Activated CD8-positive, alpha-beta memory T cell treated with anti-CD3 and anti-CD28 coated beads for 4 hours (primary cell): ENCODE results near the gene CREB5.

Experiments used
- DNase-seq, 2 donors: peaks; one replicate each; pipeline ENCODE4 v3.0.0-alpha.2; 2020; ENCODE audit warnings: low read depth in 2 of 2

CREB5 gene

DNA sequence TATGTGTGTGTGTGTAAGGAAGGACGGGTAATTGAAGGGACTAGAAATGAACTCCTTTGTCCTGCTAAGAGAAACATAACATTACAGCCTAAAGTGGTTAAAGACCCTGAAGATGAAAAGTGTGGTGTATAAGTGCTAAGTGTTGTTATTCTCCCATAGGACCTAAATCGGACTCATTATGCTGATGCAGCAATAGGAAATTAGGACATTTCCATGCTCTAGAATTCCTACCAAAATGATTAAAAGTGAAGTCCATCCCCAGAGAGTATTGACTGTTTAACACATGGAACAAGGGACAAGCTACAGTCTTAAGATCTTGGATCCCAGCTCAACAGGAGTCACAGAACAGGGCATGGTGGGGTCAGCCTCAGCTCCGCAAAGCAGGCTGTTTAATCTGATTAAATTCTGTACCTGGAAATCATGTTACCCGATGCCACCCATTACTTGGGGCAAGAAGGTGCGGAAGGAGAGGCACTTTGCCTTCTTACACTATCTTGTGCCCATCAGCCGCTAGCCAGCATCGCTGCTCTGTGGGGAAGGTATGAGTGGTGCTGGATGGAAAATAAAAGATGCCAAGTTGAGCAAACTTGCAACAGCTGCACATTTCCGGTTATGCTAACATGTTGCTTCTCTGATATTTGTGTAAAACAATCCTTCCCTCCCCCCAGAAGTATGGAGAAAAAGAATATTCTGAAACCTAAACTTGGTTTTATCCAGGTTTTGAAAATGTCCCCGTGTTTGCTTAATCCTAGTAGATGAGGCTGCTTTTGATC lies 100.5 kb downstream of the CREB5 start:
- DNase-seq = no peak

DNA sequence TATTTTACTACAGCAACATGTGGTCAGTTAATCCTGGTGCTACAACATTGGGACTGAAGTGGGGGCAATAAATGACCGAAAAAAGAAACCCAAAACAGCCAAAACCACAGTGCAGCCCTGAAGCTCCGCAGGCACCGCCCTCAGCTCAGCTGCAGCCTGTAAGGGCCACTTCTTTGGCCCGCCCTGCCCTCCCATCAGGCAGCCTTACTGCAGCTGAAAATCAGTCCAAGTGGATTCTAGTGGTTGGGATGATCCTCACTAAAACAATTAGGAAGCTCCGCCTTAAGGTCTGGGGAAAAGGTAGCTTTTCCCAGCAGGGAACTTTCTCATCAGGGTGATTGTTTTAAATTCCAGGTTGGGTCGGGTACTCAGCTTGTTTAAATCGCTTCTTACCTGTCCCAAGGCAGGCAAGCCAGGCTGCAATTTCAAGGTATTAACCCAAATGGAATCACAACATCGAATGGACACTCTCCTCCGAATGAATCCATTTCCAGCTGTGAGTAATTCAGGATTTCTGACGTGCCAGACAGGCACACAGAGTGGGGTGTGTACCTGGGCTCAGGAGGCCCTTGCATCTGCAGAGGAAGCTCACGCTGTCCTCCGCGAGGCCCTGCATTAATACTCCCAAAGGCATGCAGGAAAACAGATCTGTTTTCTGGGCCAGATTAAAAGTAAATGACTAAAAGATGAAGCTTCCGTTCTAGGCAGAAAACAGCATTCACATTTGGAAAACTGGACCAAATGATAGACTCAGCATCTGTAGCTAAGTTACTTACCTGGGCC lies 104.3 kb downstream of the CREB5 start:
- no peak for DNase-seq

DNA sequence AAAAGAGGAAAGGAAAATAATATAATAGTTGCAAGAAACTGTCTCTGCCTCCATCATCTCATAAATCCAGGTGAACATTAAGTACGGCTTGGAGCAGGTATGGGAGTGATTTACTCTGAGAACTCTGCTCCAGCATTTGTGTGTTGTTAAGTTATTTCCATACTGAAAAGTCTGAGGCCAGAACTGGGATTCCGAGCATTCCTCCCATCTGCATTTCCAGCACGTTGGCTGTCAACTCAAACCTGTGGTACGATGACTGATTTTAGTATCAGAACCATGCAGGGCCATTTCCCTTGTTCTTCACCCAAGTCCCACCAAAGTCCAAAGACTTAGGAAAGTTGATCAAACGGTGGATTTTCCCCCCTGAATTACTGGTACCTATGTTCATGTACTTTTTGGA lies 104.9 kb downstream of the CREB5 start:
- DNase-seq = no peak

DNA sequence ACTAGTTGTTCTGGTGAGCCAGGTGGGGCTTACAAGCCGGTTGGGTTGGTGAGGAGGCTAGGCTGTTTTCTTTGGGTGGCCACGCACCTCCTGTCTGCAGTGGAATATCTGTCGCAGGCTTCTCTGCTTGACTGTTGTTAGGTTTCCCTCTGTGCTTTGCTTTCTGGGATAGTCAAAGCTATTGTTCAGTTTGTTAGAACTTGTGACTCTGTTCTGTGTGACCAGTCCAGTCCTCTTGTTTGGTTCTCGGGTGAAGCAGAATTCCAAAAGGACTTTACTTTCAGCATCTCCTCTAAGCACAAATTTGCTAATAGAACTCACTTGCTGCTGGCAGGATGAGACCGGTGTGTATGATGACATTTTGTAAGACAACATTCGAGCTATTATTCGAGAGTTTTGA lies 105.3 kb downstream of the CREB5 start:
- DNase-seq = no peak

DNA sequence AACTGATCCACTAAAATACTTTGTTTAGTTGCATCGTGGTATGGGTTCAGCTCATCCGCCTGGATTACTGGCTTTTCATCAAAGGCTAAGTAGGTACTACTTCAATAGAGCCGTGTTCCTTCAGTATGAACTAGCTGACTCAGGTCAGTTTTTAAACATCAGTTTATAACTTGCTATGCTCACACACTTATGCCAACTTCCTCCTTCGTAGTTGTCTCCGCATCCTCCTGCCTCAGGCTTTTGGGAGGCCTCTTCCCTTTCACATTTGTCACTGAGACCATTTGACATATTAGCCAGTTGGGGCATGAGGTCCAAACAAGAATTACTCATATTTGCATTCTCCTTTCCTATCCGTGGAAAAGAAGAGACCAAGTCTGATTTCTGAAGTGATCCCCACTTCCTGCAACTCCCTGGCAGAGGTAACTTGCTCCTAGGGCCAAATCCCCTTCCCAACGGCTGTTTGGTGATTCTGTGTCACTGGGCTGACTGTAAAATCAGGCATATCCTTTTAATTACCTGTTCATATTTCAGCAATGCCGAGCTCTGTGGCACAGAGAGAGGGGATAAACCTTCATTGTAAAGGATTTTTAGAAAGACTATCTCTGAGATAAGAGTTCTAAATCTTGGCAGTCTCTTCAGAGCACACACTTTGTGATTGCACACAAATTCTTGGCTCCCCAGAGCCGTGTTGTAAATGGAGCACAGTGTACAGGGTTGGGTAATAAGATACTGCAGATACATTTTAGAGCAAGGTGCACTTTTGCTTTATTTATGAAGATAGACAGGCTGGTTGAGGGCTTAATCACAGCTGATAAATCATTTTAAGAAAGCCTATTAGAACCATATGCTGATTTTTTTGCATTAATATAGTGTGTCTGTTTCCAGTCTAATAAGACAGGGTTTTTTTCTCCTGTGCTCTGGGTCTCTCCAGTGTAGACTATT lies 108.0 kb downstream of the CREB5 start:
- no peak for DNase-seq

DNA sequence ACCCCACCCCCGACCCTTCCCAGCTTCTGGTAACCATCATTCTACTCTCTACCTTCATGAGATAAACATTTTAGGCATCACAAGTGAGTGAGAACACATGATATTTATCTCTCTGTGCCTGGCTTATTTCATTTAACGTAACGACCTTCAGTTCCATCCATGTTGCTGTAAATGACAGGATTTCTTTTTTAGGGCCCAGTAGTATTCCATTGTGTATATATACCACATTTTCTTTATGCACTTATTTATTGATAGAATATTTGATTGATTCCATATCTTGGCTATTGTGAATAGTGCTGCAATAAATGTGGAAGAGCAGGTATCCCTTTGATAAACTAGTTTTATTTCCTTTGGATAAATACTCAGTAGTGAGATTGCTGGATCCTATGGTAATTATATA lies 112.7 kb downstream of the CREB5 start:
- DNase-seq = no peak

DNA sequence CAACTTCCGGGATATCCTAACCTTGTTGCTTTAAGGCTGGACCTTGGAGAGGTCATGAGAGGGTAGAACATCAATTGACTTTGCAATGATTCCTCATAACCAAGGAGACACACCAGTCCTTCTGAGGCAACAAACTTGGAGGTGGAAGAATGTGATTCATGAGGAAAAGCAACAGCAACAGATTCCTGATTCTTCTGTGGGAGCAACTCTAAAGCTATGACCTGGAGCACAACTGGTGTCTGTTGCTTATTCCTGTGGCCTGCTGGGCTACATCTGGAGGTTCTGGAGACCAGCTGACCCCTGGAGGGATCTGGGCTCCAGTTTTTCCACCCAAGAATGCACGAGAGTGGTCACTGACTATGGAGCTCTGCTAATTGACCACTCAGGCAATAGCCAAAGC lies 116.6 kb downstream of the CREB5 start:
- no peak for DNase-seq

DNA sequence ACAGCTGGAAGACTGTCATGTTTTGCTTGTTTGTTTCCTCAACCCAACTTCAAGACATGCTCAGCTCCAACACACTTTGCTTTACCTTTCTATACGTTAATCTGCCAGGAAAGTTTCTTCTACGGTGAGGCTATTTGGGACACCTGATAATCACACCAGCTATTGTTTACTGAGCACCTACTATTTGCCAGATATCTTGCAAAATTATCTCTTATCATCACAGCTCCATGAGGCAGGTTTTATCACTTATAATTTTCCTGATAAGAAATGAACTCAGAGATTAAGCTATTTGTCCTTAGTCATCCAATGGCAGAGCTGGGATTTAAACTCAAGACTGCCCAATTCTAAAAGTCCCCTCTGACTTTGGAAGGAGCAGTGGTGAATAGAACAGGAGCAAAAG lies 117.4 kb downstream of the CREB5 start:
- DNase-seq = no peak

DNA sequence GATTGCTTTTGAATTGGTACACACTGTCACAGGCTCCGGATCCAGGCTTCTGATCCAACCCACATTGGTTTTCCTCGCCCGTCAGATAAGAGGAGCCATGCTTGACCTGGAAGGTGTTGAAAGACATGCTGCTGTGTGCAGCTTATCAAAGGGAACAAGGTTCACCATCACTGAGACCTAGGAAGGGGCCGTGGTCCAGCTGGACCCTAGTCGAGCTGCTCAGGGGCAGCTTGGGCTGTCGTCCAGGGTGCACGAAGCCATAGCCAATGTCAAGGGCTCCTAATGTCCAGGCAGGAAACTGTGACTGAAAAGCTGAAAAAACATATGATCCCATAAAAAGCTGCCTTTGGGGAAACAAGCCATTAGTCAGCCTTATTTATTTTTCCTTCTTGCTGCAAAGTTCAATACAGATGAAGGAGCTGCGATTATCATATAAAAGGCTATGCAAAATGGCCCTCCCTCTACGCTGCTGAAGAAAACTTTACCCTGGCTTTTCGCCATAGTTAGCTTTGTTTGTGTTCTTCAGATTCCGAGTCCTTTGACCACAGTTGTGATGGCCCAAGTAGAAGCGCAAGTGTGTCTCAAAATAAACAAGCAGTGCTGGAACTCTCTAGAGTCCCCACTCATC lies 118.0 kb downstream of the CREB5 start:
- DNase-seq = no peak

DNA sequence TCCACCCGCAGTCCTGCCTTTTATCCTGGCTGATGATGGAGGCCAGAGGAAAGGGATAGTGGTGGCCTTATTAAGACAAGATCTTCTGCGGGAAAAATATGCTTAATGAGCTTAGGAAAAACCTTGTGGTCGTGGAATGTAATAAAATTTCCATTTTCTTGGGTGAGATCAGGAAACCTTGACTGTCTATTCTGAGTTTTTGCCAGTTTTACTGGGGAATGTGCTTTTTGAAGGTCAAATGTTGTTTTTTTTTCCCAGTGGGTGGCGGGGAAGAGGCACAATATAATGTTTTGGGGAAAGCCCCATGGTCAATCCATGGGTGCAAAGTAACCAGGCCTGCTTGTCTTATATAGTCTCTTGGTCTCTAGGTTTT lies 118.5 kb downstream of the CREB5 start:
- no peak for DNase-seq

DNA sequence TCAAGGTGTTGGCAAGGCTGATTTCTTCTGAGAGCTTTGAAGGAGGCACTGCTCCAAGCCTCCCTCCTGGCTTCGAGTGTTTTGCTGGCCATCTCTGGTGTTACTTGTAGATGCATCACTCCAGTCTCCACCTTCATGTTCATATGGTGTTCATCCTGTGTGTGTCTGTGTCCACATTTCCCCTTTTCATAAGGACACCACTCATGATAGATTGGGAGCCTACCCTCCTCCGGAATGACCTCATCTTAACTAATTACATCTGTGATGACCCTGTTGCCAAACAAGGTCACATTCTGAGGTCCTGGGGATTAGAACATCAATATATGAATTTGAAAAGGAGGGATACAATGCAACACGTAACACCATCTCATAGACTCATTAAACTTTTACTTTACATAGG lies 119.0 kb downstream of the CREB5 start:
- no peak for DNase-seq

DNA sequence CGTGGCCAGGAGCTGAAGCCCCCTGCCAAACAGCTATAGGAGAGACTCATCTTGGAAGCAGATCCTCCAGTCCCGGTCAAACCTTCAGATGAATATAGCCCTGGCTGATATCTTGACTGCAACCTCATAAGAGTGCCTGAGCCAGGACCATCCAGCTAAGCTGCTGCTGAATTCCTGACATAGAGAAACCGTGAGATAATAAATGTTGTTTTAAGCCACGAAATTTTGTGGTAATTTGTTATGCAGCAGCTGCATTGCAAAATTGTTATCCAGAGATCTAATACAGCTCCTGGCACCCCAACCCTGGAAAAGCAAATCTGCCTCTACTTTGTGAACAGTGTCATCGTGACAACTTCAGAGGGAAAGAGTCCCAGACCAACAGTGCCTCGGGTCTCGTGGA lies 119.9 kb downstream of the CREB5 start:
- no peak for DNase-seq

DNA sequence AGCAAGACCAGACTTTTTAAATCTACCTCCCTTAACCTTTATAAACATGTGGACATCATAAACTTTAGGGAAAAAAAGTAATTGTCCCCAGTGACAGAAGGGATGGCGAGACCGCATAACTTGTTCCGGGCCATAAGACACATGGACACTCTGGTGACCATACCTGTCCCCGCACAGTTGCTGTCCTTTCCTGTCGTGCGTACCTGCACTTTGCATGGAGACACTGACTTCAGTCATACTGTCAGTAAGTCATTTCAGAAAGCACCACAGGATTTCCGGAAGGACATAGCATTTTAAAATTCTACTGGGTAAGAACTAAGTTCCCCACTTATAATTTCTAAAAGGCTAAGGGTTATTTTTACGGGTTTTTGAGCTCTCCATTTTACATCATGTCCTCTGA lies 120.9 kb downstream of the CREB5 start:
- no peak for DNase-seq

DNA sequence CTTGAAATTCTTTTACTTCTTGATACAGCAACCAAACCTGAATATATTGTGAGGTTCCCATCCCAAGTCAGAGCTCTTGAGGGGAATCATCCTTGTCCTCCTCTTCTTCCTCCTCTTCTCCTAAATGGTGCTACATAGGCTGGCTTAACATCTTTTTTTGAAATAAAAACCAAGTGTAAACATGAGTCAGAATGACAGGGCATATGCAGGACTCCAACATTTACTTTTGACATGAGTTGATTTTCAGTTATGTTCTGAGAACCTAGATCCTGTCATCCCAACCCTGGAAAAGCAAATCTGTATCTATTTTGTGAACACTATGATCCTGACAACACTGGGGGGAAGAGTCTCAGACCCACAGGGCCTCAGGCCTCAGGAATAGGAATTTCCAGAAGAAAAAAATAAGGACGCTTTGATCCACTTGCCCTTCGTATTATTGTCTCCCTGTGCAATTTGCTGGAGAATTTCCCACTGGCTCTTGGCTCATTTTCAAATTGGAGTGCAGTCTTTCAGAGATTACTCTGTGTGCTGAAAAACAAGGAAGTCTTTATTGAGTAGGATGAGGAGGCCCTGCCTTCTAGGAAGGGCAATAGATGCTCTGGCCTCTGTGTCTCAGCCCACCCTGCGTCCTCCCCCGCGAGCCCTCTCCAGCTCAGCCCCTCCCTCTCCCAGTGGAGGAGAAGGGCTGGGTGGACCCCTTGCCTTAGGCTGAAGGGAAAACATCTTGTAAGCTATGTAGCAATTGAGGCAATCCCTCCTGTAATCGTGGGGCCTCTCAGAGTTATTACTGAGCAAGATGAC lies 121.6 kb downstream of the CREB5 start:
- no peak for DNase-seq

DNA sequence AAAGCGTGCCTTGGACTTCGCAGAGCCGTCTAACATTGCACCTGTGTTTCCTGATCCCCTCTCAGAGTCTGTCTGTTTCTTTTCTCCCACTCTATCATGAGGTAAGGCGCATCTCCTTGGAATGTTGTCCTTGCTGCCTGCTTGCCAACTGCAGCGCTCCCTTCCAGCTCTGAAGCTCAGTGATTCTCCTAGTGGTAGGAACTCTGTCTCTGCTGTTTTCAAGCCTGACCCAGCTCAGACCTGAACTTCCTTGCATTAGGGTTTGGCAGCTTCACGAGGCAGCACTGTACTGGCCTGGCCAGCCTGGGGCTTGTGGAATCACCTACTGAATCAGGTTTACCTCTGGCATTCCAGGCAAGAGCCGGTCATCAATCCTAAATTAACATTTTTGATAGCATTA lies 123.9 kb downstream of the CREB5 start:
- no peak for DNase-seq

DNA sequence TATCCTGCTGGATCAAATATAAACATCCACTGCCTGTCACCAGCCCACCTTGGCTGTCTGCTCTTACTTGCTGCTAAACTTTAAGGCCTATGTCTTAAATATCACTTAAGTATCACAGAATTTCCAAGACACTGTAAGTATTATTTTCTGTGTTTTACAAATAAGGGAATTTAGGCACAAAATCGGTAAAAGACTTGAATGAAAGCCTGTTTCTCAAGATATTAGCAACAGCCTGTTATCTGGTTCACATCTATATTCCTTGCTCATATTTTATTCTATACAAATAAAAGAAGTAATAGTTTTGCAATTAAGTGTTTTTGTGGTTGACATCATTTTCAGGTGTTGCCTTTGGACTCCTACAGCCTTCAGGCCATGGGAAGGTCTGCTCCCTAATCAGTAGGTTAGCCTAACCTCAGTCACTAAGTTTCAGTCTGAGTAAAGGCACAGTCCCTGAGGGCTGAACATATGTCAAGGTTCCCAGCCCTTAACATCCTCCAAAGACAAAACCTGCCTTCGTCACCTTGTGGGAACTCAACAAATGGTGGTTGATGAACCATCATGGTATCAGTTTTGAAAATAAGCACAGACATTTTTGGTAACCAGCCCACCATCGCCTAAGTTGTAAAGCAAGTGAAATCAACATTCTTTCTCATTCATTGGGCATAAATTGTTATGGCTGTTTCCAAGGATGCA lies 127.1 kb downstream of the CREB5 start:
- DNase-seq = no peak

DNA sequence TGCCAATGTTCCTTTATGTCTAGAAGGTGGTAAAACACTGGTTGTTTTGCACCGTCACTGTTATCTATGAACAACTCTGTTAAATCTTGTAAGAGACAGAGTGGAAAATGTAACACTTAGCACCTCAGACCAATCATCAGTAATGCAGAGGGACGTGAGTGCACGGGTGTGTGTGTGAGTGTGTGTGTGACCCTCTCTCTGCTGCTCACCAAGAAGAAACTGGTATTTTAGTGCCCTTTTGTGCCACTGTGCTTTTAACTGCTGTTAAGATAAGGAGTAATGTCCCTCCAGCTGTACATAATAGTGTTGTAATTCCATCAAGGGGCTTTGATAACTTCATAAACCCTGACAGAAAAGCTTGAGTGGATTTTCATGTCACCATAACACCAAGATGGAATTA lies 130.1 kb downstream of the CREB5 start:
- no peak for DNase-seq

DNA sequence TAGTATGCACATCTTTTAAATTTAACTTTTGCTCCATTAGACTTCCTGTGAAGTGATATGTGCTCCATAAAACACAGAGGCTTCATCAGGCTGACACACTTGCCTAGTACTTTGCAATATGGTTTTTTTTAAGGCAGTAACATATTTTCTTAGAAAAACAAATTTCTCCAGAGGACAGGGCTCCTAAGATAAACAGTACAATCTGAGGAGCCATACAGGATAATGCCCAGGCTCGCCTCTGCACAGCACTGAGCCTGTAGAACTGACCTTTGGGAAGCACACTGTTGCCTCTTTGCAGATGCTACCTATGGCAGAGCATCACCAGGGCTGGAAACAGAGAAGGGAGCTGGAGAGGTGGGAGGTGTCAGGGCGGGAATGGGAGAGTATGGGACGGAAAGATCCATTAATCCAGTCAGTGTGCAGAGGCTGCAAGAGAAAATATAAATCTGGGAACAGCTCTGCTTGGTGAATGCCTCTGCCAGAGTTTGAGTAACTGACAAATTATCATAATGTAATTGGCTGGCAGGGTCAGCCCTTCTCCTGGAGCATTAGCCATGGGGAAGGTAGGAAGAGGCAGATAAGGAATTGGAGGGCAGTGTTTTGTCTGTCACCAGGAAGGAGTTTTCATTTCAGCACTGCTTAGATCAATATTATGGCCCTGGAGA lies 132.3 kb downstream of the CREB5 start:
- no peak for DNase-seq

DNA sequence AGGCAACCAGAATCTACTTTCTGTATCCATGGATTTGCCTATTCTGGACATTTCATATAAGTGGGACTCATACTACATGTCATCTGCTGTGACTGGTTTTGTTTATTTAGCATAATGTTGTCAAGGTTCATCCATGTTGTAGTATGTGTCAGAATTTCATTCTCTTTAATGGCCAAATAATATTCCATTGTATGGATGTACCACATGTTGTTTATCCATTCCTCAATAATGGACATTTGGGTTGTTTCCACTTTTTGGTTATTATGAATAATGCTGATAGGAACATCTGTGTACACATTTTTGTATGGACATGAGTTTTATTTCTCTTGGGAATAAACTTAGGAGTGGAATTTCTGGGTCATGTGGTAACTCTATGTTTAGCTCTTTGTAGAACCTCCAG lies 133.7 kb downstream of the CREB5 start:
- no peak for DNase-seq

DNA sequence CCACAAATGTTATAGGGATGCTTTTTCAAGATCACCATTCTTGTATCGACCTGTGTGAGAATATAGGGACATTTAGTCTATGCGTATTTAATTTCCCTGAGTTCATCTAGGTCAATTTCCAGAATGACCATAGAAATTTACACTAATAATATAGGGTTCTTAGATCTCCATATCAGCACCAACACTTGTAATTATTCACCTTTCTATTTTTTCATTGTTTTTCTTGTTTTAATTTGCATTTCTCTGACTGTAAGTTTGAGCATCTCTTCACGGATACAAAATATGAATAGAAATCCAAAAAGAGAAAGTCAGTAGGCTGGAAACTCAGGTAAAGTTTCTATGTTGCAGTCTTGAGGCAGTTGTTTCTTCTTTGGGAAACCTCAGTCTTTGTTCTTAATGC lies 134.8 kb downstream of the CREB5 start:
- DNase-seq = no peak
